Activated CD8-positive, alpha-beta T cell treated with anti-CD3 and anti-CD28 coated beads for 36 hours (primary cell): Measurements from ENCODE around the gene MEGF8. TPM values are rescaled to one million over a fixed set of nuclear protein-coding genes. Genes with fewer than 3 reads are reported as not detected.

ENCODE experiments used
- ATAC-seq: fragments of 200-7000 bp; cut with Tn5 transposase; one replicate; pipeline ENCODE4 v1.10.0; 2021; ENCODE audit warnings: mild to moderate bottlenecking, moderate library complexity
- CTCF ChIA-PET: fragments of 350-600 bp; sonication (Branson Sonifier 250); formaldehyde crosslinking; loops from one replicate; lab custom pipeline; 2021; ENCODE audit warnings: antibody characterized with exemption; lab: Charles Lee
- POLR2A ChIA-PET: fragments of 350-600 bp; sonication (Branson Sonifier 250); formaldehyde crosslinking; loops from one replicate; lab custom pipeline; 2021; ENCODE audit warnings: antibody characterized with exemption; lab: Charles Lee
- DNase-seq: peaks from one replicate; pipeline ENCODE4 v3.0.0-alpha.2; 2020
- H3K27ac Mint-ChIP-seq: one replicate; pipeline ENCODE4 v1.8.0; 2021; ENCODE audit warnings: mild to moderate bottlenecking, mixed read lengths
- H3K27me3 Mint-ChIP-seq: one replicate; pipeline ENCODE4 v1.8.0; 2021; ENCODE audit warnings: mixed read lengths
- H3K36me3 Mint-ChIP-seq: one replicate; pipeline ENCODE4 v1.8.0; 2021; ENCODE audit warnings: low read depth, mixed read lengths
- H3K4me1 Mint-ChIP-seq: one replicate; pipeline ENCODE4 v1.8.0; 2021; ENCODE audit warnings: low read depth, mixed read lengths
- H3K4me3 Mint-ChIP-seq: one replicate; pipeline ENCODE4 v1.8.0; 2021; ENCODE audit warnings: mild to moderate bottlenecking, moderate library complexity, mixed read lengths
- H3K9me3 Mint-ChIP-seq: one replicate; pipeline ENCODE4 v1.8.0; 2021; ENCODE audit warnings: mixed read lengths
- CTCF ChIP-seq: fragments of 200-600 bp; IDR thresholded peaks from one replicate; pipeline ENCODE4 v1.8.0; 2022; ENCODE audit warnings: antibody characterized with exemption, mild to moderate bottlenecking
- intact Hi-C: fragments of 100-400 bp; cut with micrococcal nuclease; formaldehyde crosslinking; loops from one replicate; pipeline ENCODE4 v1.10.0; 2022
- total RNA-seq, 2 experiments: library from RNA; stranded (reverse); gene quantifications; one replicate each; pipeline ENCODE4 v1.2.3, GENCODE V29; 2021

MEGF8 gene
- total RNA-seq, 2 experiments from 2014 or later, result 7.0 to 8.0 TPM

GRCh38 chr19:42291435-42291810 is 34.0 kb upstream of the MEGF8 start:
- no peak for DNase-seq
- no peak for ATAC-seq
- intact Hi-C loops, result no loop called here
- H3K36me3 Mint-ChIP-seq, result peaks cover 21% of the 10 kb centered on the region
- POLR2A ChIA-PET, result interaction anchor here (1.9 kb wide), 1 partner anchor 180 kb away, joined by 4 read pairs; no protein-coding TSS in a partner anchor
- CTCF ChIA-PET, result interaction anchor here (1.0 kb wide), 1 partner anchor 39 kb away, joined by 3 read pairs; no protein-coding TSS in a partner anchor
- H3K4me3 Mint-ChIP-seq, result no peak overlapping the region
- TF ChIP-seq CTCF, result no peak
- H3K27ac Mint-ChIP-seq, result peak overlapping the region; percentile 55
- H3K27me3 Mint-ChIP-seq, result no peaks in the 10 kb centered on the region
- no peaks in the 10 kb centered on the region for H3K9me3 Mint-ChIP-seq
- H3K4me1 Mint-ChIP-seq, result peaks cover 6% of the 10 kb centered on the region

- peaks cover 6% of the 10 kb centered on the region for H3K4me1 Mint-ChIP-seq
- intact Hi-C loops, result no loop called here
- ChIA-PET CTCF (interaction anchor here (1.0 to 1.2 kb wide), 2 partner anchors 24 to 40 kb away, joined by 3 read pairs; no protein-coding TSS in a partner anchor), POLR2A (interaction anchor here (1.9 kb wide), 1 partner anchor 181 kb away, joined by 4 read pairs; no protein-coding TSS in a partner anchor)
- H3K27ac Mint-ChIP-seq, result peak overlapping the region; percentile 55
- no peak for ATAC-seq
- no peaks in the 10 kb centered on the region for H3K9me3 Mint-ChIP-seq
- peaks cover 24% of the 10 kb centered on the region for H3K36me3 Mint-ChIP-seq
- H3K27me3 Mint-ChIP-seq, result no peaks in the 10 kb centered on the region
- no peak overlapping the region for H3K4me3 Mint-ChIP-seq
- no peak for DNase-seq
- no peak for TF ChIP-seq CTCF
Measured at GRCh38 chr19:42292042-42292960, 33.1 kb upstream of the MEGF8 start.

- intact Hi-C loops, result no loop called here
- peaks cover 6% of the 10 kb centered on the region for H3K4me1 Mint-ChIP-seq
- no peaks in the 10 kb centered on the region for H3K27me3 Mint-ChIP-seq
- no peak for DNase-seq
- no peak for TF ChIP-seq CTCF
- ChIA-PET CTCF (interaction anchor here (0.9 to 1.2 kb wide), 2 partner anchors 23 to 194 kb away, joined by 3 read pairs; no protein-coding TSS in a partner anchor), POLR2A (interaction anchor here (0.6 to 1.9 kb wide), 2 partner anchors 9 to 182 kb away, joined by 3 to 4 read pairs; partner anchors contain the start of gene PRR19)
- no peak overlapping the region for H3K27ac Mint-ChIP-seq
- H3K36me3 Mint-ChIP-seq, result peaks cover 24% of the 10 kb centered on the region
- no peaks in the 10 kb centered on the region for H3K9me3 Mint-ChIP-seq
- H3K4me3 Mint-ChIP-seq, result no peak overlapping the region
- no peak for ATAC-seq
Measured at GRCh38 chr19:42292963-42293362, 32.5 kb upstream of the MEGF8 start.

GRCh38 chr19:42293540-42293939 is 31.9 kb upstream of the MEGF8 start:
- H3K27ac Mint-ChIP-seq, result no peak overlapping the region
- no peaks in the 10 kb centered on the region for H3K27me3 Mint-ChIP-seq
- POLR2A ChIA-PET, result interaction anchor here (0.6 kb wide), 1 partner anchor 8 kb away, joined by 3 read pairs; the partner anchor contains the start of gene PRR19
- ATAC-seq (no peak), DNase-seq (no peak)
- peaks cover 22% of the 10 kb centered on the region for H3K36me3 Mint-ChIP-seq
- H3K4me3 Mint-ChIP-seq, result no peak overlapping the region
- intact Hi-C loops, result no loop called here
- no peaks in the 10 kb centered on the region for H3K9me3 Mint-ChIP-seq
- H3K4me1 Mint-ChIP-seq, result peaks cover 6% of the 10 kb centered on the region
- CTCF ChIA-PET, result interaction anchor here (0.9 to 1.2 kb wide), 2 partner anchors 23 to 195 kb away, joined by 3 read pairs; no protein-coding TSS in a partner anchor
- TF ChIP-seq CTCF, result no peak

- Mint-ChIP-seq H3K9me3 (no peaks in the 10 kb centered on the region), H3K4me1 (peaks cover 6% of the 10 kb centered on the region), H3K27me3 (no peaks in the 10 kb centered on the region), H3K36me3 (peaks cover 22% of the 10 kb centered on the region), H3K27ac (no peak overlapping the region), H3K4me3 (no peak overlapping the region)
- intact Hi-C loops, result no loop called here
- DNase-seq (no peak), ATAC-seq (no peak)
- ChIA-PET CTCF (interaction anchor here (0.9 to 1.7 kb wide), 2 partner anchors 15 to 195 kb away, joined by 3 to 9 read pairs; no protein-coding TSS in a partner anchor), POLR2A (no interaction called here)
- no peak for TF ChIP-seq CTCF
Measured at GRCh38 chr19:42293948-42294347, 31.5 kb upstream of the MEGF8 start.
